SW 1271 (cell line): ENCODE results near the gene OR10V1.
A peak's percentile ranks its signal among the peaks of the same experiment; 100 is the strongest.
"Not testable (repeated sequence)": the region's sequence is repeated elsewhere in the genome, so short reads cannot be mapped to it uniquely, and the experiment has no call there.

ENCODE experiments used
- DNase-seq, 2 experiments: peaks; one replicate each; lab custom pipeline; 2025; lab: John Stamatoyannopoulos, UW

Gene OR10V1

DNA sequence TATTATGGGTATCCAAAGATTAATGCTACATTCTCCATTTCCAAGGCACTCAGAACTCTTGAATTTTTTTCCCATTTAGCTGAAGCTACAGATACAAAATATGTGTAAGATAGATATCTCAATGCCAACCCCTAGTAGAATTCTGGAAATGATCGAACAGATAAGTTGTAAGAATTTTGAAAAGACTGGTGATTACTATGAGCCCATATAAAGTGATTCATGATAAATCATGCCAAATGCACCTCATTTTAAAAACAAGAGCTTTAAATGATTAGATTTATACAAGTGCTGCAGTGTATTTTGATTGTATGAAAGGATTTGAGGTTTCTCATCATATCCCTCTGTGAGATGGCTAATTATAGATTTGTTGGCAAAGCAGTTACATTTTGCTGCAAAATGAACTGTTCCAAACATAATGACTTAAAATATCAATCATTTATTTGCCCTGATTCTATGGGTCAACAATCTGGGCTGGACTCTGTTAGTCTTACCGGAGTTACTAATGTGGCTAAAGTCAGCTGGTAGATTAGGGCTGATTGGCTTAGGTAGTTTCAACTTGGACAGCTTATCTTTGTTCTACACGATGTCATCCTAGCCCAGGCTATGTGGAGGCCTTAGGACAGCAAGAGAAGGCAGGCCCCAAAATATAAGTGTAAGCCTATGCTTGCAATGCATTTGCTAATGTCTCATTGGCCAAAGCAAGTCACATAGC is 3.4 kb downstream of the OR10V1 start:
- DNase-seq: no peak

DNA sequence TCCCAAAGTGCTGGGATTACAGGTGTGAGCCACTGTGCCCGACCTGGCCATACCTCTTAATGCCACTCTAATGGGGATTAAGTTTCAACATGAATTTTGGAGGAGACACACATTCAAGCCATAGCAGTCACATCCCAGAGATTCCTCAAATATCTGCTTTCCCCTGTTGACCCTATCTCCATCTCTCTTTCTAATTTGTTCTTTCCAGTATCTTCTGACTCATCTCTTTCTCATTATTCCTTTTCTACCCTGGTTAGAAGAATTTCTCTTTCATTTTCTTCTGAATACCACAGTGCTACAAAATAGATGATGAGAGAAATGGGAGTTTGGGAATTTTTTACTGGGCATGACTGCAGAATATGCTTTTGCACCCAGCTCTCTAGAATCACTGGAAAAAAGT is 5.1 kb downstream of the OR10V1 start:
- DNase-seq: no peak

- no peak for DNase-seq
Measured at GRCh38 chr11:59707371-59707770, 6.3 kb downstream of the OR10V1 start.

DNA sequence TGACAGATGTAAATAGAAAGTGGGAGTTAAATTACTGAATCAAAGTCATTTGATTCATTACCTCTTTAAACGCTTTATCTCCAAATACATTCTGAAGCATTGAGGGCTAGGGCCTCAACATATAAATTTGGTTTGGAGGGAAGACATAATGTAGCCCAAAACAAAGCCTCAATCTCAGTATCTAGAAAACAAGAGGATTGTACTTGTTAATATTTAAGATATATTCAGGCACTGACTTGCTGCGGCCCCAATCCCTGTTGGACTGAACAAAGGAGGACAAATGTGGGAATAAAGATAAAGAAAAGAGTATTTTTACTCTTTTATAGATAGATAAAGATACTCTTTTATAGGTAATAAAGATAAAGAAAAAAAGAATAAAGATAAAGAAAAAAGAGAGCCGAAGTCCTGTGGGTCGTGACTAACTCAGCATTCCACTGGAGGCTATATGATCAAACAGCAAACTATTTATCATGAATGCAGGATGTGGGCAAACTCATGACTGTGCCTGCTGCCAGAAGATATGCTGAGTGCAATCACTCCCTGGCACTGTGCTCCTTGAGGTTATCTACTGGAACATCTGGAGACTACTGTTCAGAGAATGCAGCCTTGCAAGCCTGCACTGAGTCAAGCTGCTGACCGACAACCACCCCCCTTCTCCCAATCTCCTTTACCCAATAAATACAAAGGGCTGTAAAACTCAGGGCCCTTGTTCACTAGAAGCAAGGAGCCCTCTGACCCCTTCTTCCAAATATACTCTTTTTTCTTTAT is 6.9 kb downstream of the OR10V1 start:
- peak; percentile 5 to 31 for DNase-seq

DNA sequence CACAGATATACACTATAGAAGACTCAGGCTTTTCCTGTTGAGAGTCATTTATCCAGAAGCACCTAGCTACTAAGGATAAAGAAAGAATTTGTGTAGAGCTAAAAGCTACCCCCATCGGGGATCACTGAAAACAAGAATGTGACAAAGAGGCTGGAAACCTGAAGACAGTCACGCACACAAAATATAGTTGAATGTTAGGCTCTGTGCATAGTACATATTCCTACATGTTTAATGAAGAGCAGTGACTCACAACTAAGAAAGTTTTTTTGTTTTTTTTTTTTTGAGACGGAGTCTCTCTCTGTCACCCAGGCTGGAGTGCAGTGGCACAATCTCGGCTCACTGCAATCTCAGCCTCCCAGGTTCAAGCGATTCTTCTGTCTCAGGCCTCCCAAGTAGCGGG is 8.4 kb downstream of the OR10V1 start:
- DNase-seq: no peak

DNA sequence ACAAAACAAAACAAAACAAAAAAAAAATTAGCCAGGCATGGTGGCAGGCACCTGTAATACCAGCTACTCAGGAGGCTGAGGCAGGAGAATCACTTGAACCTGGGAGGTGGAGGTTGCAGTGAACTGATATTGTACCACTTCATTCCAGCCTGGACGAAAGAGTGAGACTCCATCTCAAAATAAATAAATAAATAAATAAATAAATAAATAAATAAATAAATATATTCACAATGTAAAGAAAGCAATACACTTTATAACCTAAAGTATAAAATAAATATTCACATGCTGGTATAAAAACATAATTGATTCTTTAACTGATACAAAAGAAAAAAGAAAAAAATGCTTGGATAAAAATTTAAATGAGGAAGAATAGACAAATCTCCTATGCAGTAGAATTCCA is 10.1 kb downstream of the OR10V1 start:
- not testable (repeated sequence) for DNase-seq

GRCh38 chr11:59700157-59700556 is 13.5 kb downstream of the OR10V1 start:
- DNase-seq: not testable (repeated sequence)

DNA sequence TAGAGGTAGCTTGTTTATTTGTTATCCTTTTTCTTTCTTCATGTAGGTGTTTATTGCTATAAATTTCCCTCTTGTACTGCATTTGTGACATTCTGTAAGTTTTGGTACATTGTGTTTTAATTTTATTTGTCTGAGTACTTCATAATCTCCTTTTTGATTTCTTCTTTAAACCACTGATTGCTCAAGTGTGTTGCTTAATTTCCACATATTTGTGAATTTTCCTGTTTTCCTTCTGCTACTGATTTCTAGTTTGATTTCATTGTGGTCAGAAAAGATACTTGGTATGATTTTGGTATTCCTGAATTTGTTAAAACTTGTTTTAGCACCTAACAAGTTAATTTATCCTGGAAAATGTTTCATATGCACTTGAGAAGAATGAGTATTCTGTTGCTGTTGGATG is 15.1 kb downstream of the OR10V1 start:
- no peak for DNase-seq

DNA sequence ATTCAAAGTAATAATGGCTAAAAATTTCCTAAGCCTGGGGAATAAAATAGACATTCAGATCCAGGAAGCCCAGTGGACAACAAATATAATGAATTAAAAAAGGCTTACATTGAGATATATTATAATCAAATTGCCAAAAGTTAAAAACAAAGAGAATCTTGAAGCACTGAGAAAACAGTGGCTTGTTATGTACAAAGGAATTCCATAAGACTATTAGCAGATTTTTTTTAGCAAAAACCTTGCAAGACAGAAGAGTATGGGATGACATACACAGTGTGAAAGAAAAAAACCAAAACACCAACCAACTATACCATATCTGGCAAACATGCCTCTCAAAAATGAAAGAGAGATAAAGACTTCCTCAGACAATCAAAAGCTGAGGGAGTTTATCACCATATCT is 20.7 kb downstream of the OR10V1 start:
- no peak for DNase-seq

- DNase-seq: no peak
Measured at GRCh38 chr11:59691156-59691555, 22.5 kb downstream of the OR10V1 start.

DNA sequence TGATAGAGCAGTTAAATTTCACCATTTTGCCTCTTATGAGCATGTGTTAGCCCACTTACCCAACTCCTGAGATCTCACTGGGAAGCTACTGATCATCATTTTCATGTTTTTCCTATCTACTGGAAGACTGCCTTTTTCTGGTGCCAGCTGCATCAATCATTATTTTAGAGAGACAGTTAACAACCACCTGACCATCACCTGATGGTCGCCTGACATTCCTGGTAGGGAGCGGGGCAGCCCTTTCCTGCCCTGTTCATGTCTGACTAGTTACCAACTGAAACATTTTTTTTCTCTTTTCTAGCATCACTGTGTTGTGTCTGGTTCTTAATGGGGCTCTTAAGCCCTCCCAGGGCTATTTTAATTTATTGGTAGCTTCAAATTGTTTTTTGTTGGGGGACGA is 24.6 kb downstream of the OR10V1 start:
- DNase-seq: no peak

DNA sequence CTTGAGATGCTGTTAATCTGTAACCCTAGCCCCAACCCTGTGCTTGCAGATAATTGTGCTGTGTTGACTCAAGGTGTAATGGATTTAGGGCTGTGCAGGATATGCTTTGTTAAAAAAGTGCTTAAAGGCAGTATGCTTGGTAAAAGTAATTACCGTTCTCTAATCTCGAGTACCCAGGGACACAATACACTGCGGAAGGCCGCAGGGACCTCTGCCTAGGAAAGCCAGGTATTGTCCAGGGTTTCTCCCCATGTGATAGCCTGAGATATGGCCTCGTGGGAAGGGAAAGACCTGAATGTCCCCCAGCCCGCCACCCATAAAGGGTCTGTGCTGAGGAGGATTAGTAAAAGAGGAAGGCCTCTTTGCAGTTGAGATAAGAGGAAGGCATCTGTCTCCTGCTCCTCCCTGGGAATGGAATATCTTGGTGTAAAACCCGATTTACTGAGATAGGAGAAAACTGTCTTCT is 32.4 kb downstream of the OR10V1 start:
- DNase-seq: not testable (repeated sequence)

- DNase-seq: peak; percentile 9 to 69
Measured at GRCh38 chr11:59680287-59681154, 33.1 kb downstream of the OR10V1 start.

DNA sequence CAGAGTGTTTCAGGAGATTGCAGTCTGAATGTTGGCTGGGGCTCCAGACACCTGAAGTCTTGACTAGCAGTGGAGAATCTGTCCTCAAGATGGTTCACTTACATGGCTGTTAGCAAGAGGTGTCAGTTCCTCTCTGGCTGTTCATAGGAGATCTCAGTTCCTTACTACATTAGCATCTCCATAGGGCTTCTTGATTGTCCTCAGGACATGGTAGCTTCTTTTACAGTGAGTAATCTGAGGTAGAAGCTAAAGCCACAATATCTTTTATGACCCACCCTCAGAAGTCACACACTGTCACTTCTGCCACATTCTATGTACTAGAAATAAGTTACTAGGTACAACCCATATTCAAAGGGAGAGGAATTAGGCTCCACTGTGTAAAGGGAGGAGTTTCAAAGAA is 34.3 kb downstream of the OR10V1 start:
- no peak for DNase-seq

DNA sequence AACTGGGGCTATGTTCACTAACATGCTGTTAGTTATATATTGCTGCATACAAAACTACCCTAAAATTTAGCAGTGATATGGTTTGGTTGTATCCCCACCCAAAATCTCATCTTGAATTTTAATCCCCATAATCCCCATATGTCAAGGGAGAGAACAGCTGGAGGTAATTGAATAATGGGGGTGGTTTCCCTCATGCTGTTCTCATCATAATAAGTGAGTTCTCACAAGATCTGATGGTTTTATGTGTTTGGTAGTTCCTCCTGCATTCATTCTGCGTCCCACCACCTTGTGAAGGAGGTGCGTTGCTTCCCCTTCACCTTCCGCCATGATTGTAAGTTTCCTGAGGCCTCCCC is 34.9 kb downstream of the OR10V1 start:
- DNase-seq: no peak

DNA sequence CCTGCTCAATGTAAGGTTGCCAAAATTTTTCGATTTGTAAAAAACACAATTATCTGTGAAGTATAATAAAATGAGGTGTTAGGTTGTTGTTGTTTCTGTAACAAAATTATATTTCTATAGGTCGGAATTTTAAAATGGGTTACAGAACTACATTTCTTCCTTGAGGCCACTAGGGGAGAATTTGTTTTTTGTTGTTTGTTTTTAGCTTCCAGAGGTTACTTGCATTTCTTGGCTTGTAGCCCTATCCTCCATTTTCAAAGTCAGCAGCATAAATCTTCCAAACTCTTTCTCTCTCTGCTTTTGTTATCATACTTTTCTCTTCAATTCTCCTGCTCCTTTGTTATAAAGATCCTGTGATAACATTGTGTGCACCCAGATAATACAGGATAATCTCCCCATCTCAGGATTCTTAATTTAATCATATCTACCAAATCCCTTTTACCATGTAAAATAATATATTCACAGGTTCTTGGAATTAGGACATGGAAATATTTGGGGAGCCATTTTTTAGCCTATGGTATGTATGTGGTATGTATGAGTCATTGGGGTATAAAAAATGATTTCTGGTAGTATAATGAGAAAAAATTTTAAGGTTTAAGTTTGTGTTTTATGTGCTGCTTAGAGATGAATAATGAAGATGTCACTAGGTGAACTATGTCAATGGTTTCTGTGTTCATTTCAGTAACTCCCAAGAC is 35.4 kb downstream of the OR10V1 start:
- DNase-seq: peak in 1 of 2 experiments; percentile 7

DNA sequence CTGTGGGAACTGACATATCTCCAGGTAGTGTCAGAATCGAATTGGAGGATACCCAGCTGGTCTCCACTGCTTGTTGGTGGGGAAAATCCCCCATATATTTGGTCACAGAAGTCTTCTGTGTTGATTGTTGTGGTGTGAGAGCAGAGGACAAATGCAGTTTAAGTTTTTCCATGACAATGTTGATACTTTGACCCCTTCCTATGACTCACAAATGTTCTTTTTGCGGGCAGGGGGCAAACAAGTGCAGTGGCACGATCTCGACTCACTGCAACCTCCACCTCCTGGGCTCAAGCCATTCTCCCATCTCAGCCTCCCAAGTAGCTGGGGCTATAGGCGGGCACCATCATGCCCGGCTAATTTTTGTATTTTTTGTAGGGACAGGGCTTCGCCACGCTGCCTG is 37.4 kb downstream of the OR10V1 start:
- DNase-seq: no peak

GRCh38 chr11:59674291-59674690 is 39.4 kb downstream of the OR10V1 start:
- no peak for DNase-seq

DNA sequence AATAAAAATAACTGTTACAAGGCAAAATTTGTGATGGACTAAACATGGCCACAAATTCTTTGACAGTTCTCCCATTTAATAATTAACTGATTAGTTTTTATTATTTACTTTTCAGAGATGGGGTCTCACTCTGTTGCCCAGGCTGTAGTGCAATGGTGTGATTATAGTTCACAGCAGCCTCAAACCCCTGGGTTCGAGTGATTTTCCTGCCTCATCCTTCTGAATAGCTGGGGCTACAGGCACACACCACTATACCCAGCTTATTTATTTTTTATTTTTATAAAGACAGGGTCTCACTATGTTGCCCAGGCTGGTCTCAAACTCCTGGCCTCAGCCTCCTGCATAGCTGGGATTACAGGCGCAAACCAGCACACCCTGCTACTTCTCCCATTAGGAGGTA is 40.4 kb downstream of the OR10V1 start:
- no peak for DNase-seq

- no peak for DNase-seq
Measured at GRCh38 chr11:59671471-59671870, 42.2 kb downstream of the OR10V1 start.

- no peak for DNase-seq
Measured at GRCh38 chr11:59669611-59670009, 44.0 kb downstream of the OR10V1 start.
